GM19023 (cell line): ENCODE results near the gene CAMK2A.

Source experiments
- ATAC-seq: cut with Tn5 transposase; IDR thresholded peaks from one replicate; pipeline ENCODE4 v1.9.1; 2021; ENCODE audit warnings: mild to moderate bottlenecking, moderate library complexity; ENCODE audit not compliant: unreplicated experiment

Gene CAMK2A

DNA sequence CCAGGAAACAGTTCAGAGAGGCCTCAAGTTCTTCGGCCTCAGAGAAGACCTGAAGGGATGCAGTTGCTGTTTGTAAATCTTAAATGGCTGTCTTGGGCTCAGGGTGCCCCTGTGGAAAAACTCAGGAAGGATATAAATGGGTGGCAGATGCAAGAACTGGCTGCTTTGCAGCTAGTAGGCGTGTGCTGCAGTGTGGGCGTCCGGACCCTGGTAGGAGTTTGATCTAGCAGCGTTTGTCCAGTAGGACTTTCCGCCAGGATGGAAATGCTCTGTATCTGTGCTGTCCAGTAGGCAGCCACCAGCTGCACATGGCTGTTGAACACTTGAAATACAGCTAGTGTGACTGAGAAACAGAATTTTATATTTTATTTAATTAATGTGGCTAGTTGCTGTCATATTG is 115.3 kb downstream of the CAMK2A start:
- ATAC-seq, result no peak

DNA sequence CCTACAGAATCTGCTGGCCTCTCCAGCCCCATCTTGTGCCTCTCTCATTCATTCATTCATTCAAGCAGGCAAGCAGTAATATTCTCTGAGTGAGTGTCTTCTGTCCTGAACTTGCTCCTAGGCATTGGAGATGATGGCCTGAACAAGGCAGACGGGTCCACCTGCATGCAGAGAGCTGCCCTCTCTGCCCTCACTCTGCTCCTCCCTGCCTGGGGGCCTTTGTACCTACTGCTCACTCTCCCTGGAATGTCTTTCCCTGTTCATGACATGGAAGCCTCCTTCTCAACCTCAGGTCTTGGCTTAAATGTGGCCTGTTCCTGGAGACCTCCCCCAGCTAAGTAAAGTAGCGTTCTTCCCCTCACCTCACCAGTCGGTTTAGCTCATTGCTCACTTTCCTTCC is 116.4 kb downstream of the CAMK2A start:
- no peak for ATAC-seq

DNA sequence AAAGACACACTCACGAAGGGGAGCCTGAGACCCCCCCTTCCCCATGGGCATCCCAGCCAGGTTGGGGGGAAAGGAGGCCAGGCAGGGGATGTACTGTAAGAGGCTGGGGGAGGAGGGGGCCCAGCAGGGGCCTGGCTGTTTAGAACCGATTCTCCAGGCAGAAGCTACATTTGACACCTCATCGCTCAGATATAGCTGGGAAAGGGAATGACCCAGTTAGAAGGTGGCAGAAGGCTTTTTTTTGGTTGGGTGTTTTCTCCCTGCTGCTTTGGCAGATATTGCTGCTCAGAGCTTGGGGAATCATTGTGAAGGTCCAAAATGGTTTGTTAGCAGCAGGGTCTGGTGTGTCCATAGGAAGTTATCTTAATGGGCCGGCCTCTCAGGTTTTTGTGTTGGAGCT is 117.0 kb downstream of the CAMK2A start:
- ATAC-seq, result no peak

DNA sequence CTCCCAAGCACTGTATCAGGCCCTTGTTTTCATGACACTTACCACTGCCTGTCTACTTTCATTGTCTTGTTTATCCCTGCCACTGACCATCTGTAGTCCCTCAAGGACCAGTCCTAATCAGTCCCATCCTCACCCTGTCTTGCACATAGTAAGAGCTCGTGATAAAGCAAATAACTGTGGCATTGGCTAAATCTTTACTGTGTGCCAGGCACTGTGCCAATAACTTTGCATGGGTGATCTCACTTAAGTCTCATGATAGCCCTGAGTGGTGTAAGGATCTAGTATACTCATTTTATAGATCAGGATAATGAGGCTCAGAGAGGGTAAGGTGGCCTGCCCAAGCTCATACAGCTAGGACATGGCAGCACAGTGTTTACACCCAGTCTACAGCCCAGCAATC is 117.4 kb downstream of the CAMK2A start:
- no peak for ATAC-seq
